Gastrocnemius medialis (tissue), 4 donors: Measurements from ENCODE around the gene ARAP2.

Experiments used
- POLR2A ChIP-seq, 2 donors: fragments of 450-650 bp; IDR thresholded peaks; one replicate each; pipeline ENCODE4 v1.6.1; 2017; ENCODE audit warnings: antibody characterized with exemption in 2 of 2, mild to moderate bottlenecking in 2 of 2, moderate library complexity in 2 of 2
- TF ChIP-seq, protein P1 (sequence below), 5 experiments: fragments of 450-650 bp in 3 of 5; fragments of 200-600 bp in 2 of 5; sonication (generic) in 2 of 5; IDR thresholded peaks in 4 of 5; conservative IDR thresholded peaks in 1 of 5; 1 replicate in 4 of 5; 2 replicates in 1 of 5; pipeline ENCODE4 v1.5.1; 2016 to 2019; ENCODE audit warnings: antibody characterized with exemption in 5 of 5, mild to moderate bottlenecking in 3 of 5, moderate library complexity in 3 of 5

DNA sequence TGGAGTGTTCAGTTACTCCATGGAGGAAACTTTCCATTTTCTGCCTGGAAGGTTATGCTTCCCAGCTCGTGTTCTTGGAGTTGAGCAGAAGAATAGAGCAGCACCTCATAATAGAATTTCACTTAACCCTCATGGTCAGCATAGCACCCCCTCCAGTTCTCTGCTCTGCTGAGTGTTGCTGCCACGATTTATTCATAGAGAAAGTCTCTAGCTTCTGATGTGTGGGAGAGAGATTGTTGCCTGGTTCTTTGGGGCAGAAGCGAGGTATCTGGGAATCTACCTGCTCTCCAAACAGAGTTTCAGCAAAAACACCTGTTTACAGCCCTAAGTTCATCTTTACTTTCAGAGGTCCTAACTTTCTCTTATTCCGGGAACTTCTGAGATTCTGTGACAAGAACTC is 33.2 kb upstream of the ARAP2 start:
- TF ChIP-seq, protein P1, sequence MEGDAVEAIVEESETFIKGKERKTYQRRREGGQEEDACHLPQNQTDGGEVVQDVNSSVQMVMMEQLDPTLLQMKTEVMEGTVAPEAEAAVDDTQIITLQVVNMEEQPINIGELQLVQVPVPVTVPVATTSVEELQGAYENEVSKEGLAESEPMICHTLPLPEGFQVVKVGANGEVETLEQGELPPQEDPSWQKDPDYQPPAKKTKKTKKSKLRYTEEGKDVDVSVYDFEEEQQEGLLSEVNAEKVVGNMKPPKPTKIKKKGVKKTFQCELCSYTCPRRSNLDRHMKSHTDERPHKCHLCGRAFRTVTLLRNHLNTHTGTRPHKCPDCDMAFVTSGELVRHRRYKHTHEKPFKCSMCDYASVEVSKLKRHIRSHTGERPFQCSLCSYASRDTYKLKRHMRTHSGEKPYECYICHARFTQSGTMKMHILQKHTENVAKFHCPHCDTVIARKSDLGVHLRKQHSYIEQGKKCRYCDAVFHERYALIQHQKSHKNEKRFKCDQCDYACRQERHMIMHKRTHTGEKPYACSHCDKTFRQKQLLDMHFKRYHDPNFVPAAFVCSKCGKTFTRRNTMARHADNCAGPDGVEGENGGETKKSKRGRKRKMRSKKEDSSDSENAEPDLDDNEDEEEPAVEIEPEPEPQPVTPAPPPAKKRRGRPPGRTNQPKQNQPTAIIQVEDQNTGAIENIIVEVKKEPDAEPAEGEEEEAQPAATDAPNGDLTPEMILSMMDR (IDR thresholded peaks at IDR 0.05 in 4 of 5, conservative IDR thresholded peaks at IDR 0.05 in 1 of 5), result no peak
- no peak for TF ChIP-seq POLR2A (IDR thresholded peaks at IDR 0.05)
